Stimulated activated CD4-positive, alpha-beta T cell treated with anti-CD3 and anti-CD28 coated beads, Interleukin-4, amount 100 ng/mL, for 4 hours (primary cell): Measurements from ENCODE around the gene CEP128.

Experiments used
- DNase-seq, 2 experiments: peaks; one replicate each; pipeline ENCODE4 v3.0.0-alpha.2; 2020

Gene CEP128

GRCh38 chr14:80768646-80769045 is 172.9 kb downstream of the CEP128 start:
- no peak for DNase-seq

- no peak for DNase-seq
Observed at GRCh38 chr14:80764921-80765507, 176.5 kb downstream of the CEP128 start.

- DNase-seq = no peak
Observed at GRCh38 chr14:80764496-80764895, 177.0 kb downstream of the CEP128 start.

- no peak for DNase-seq
Observed at GRCh38 chr14:80762641-80763228, 178.8 kb downstream of the CEP128 start.

- DNase-seq = no peak
Observed at GRCh38 chr14:80754696-80755095, 186.8 kb downstream of the CEP128 start.

- DNase-seq = no peak
Observed at GRCh38 chr14:80751285-80751684, 190.3 kb downstream of the CEP128 start.

GRCh38 chr14:80726211-80726610 is 215.3 kb downstream of the CEP128 start:
- no peak for DNase-seq

- no peak for DNase-seq
Observed at GRCh38 chr14:80718940-80719339, 222.6 kb downstream of the CEP128 start.

- DNase-seq = no peak
Observed at GRCh38 chr14:80714474-80714873, 227.1 kb downstream of the CEP128 start.

- DNase-seq = no peak
Observed at GRCh38 chr14:80713076-80713850, 228.3 kb downstream of the CEP128 start.

GRCh38 chr14:80705241-80705980 is 236.1 kb downstream of the CEP128 start:
- DNase-seq = no peak

- no peak for DNase-seq
Observed at GRCh38 chr14:80700601-80701000, 240.9 kb downstream of the CEP128 start.

- DNase-seq = no peak
Observed at GRCh38 chr14:80699861-80700260, 241.7 kb downstream of the CEP128 start.

- no peak for DNase-seq
Observed at GRCh38 chr14:80698974-80699373, 242.6 kb downstream of the CEP128 start.

GRCh38 chr14:80695869-80696268 is 245.7 kb downstream of the CEP128 start:
- no peak for DNase-seq

- DNase-seq = no peak
Observed at GRCh38 chr14:80692903-80693302, 248.6 kb downstream of the CEP128 start.

- no peak for DNase-seq
Observed at GRCh38 chr14:80681651-80682050, 259.9 kb downstream of the CEP128 start.

- DNase-seq = no peak
Observed at GRCh38 chr14:80679273-80679672, 262.3 kb downstream of the CEP128 start.

GRCh38 chr14:80678436-80678835 is 263.1 kb downstream of the CEP128 start:
- DNase-seq = no peak

GRCh38 chr14:80669426-80669825 is 272.1 kb downstream of the CEP128 start:
- DNase-seq = no peak

- DNase-seq = no peak
Observed at GRCh38 chr14:80664576-80664975, 277.0 kb downstream of the CEP128 start.

- no peak for DNase-seq
Observed at GRCh38 chr14:80663541-80663940, 278.0 kb downstream of the CEP128 start.

- DNase-seq = no peak
Observed at GRCh38 chr14:80659783-80660182, 281.8 kb downstream of the CEP128 start.

GRCh38 chr14:80658733-80659132 is 282.8 kb downstream of the CEP128 start:
- no peak for DNase-seq
